ENCODE results near the gene CNPY3.

DNA sequence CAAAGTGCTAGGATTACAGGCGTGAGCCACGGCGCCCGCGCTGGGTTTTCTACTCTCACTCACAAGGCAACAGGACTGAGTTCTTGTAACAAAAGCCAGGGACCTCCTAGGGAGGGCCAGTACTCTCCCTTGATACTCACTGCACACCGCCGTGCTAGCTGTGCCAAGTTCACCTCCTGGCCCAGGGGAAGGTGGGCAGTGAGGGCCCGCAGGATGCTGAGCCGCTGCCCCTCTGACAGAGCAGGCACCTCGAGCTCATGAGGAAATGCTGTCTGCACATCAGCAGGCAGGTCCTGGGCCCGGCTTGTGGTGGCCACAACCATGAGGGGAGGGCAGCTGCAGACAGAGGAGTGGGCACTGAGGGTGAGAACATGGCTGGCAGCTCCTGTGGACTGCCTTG is 37.9 kb downstream of the CNPY3 start:
- TF ChIP-seq, protein P1, sequence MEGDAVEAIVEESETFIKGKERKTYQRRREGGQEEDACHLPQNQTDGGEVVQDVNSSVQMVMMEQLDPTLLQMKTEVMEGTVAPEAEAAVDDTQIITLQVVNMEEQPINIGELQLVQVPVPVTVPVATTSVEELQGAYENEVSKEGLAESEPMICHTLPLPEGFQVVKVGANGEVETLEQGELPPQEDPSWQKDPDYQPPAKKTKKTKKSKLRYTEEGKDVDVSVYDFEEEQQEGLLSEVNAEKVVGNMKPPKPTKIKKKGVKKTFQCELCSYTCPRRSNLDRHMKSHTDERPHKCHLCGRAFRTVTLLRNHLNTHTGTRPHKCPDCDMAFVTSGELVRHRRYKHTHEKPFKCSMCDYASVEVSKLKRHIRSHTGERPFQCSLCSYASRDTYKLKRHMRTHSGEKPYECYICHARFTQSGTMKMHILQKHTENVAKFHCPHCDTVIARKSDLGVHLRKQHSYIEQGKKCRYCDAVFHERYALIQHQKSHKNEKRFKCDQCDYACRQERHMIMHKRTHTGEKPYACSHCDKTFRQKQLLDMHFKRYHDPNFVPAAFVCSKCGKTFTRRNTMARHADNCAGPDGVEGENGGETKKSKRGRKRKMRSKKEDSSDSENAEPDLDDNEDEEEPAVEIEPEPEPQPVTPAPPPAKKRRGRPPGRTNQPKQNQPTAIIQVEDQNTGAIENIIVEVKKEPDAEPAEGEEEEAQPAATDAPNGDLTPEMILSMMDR (IDR thresholded peaks at IDR 0.05) = no peak
- TF ChIP-seq POLR2A (IDR thresholded peaks at IDR 0.05) (no peak), EP300 (IDR thresholded peaks at IDR 0.05) (no peak), POLR2AphosphoS5 (IDR thresholded peaks at IDR 0.05) (no peak)

Data from gastroesophageal sphincter (tissue), 3 donors.